ENCODE measurements around the gene ZNF91. TPM values are rescaled to one million over a fixed set of nuclear protein-coding genes. Genes with fewer than 3 reads are reported as not detected.
"Not testable (repeated sequence)": the region's sequence is repeated elsewhere in the genome, so short reads cannot be mapped to it uniquely, and the experiment has no call there.

ZNF91 gene
- total RNA-seq: 43.9 TPM

DNA sequence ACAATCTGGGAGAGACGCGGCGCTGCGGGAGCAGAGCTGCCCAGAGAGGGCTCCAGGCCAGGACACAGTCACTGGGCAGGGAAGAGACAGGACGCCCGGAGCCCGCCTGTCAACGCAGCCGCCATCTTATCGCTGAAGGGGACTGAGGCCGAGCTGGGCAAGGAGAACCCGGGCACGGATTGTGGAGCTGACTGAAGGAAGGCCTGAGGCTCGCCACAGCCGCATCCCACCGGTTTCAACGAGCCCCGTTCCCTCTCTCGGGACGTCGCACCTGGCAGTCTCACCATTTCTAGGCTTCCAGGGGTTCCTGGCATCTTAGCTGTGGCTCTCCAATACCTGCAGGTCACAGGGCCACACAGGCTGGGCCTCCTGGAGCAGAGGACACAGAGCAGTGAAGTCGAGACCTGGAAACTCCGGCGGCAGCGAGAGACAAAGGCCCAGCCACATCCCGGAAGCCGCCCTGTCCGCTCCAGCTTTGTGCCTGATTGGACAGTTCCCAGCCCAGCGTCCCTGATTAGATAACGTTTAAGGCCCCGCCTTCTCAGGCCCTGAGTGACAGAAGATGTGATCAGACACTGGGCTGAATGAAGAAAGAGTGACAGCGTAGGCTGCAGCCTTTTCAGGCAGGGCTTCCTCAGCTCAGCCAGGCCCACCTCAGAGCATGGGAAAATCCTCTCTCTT is at the start of gene ZNF91:
ZNF91 (minus strand) TSS at position 431 of the 681 bp plus-strand sequence; CDS start at position 314, 117 bp downstream.
- DNase-seq (ENCODE audit: low spot score): peak; percentile 97

DNA sequence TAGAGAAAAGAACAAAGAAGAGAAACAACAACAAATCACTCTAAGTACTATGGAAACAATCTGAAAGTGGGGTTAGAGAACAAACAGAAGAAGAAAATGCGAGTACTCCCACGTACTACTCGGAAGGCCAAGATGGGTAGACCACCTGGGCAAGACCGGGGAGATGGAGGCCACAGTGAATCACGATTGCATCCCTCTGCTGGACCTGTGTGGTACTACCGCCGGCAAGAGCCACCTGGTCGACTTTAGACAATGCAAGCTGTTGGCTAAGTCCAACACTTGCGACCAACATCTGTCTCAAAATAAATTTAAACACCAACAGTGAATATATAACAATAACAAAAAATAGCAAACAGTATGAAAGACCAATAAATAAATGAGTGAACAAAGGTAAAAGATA is 45.5 kb upstream of the ZNF91 start:
- DNase-seq (ENCODE audit: low spot score): no peak

DNA sequence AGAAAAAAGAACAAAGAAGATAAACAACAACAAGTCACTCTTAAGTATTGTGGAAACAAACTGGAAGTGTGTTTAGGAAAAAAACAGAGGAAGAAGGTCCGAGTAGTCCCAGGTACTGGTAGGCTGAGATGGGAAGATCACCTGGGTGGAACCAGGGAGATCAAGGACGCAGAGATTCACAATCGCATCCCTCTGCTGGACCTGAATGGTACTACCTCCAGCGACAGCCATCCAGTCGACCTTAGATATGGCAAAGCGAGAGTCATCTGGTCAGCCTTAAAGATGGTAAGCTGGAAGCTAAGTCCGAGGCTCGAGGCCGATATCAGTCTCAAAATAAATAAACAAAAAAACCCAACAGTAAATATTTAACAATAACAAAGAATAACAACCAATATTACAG is 44.9 kb upstream of the ZNF91 start:
- DNase-seq (ENCODE audit: low spot score): no peak

DNA sequence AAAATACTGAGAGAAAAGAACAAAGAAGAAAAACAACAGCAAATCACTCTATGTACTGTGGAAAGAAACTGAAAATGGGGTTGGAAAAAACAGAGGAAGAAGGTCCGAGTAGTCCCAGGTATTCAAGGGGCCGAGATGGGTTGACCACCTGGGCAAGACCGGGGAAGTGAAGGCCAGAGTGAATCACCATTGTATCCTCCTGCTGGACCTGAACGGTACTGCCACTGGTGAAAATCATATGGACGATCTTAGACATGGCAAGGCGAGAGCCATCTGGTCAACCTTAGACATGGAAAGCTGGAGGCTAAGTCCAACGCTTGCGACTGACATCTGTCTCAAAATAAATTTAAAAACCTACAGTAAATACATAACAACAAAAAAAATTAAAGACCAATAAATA is 44.4 kb upstream of the ZNF91 start:
- no peak for DNase-seq (ENCODE audit: low spot score)

DNA sequence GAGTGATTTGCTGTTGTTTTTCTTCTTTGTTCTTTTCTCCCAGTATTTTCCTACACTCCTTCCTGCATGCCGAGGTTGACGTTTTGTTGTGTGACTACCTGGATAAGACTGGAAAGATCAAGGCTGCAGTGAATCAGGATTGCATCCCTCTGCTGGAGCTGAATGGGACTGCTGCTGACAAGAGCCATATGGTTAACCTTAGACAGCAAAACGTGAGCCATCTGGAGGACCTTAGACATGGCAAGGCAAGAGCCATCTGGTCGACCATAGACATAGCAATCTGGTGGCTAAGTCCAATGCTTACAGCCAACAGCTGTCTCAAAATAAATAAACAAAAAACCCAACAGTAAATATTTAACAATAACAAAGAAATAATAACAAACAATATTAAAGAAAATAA is 42.6 kb upstream of the ZNF91 start:
- no peak for DNase-seq (ENCODE audit: low spot score)

DNA sequence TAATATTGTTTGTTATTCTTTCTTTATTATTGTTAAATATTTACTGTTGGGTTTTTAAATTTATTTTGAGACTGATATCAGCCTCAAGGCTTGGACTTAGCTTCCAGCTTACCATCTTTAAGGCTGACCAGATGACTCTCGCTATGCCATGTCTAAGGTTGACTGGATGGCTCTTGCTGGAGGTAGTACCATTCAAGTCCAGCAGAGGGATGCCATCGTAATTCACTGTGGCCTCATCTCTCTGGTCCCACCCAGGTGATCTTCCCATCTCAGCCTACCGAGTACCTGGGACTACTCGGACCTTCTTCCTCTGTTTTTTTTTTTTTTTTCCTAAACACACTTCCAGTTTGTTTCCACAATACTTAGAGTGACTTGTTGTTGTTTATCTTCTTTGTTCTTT is 41.7 kb upstream of the ZNF91 start:
- no peak for DNase-seq (ENCODE audit: low spot score)

DNA sequence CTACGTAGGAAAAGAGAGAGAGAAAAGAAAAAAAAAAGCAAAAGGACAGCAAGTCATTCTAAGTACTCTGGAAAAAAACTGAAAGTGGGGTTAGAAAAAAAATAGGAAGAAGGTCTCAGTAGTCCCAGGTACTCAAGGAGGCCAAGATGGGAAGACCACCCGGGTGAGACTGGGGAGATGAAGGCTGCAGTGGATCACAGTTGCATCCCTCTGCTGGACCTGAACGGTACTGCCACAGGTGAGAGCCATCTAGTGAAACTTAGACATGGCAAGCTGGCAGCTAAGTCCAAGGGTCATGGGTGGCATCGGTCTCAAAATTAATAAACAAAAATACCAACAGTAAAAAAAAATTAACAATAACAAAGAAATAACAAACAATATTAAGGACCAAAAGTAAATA is 41.0 kb upstream of the ZNF91 start:
- no peak for DNase-seq (ENCODE audit: low spot score)

DNA sequence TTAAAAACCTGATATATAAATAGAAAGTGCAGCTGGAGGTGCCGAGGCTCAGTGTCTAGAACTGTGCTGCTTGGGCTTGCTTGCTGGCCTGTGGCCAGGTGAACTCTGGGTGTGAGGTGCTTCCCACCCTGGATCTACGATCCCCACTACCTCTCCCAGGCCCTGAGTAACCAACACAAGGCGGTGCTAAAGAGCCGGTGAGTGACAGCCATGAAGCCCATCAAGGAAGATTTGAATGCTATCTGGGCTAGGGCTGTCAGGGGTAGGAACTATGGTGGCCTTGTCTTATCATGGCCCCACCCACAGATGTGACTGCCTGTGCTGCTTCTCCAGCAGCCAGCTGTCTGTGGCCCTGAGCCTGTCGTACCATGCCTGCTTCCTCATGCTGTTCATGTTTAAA is 25.6 kb upstream of the ZNF91 start:
- no peak for DNase-seq (ENCODE audit: low spot score)

DNA sequence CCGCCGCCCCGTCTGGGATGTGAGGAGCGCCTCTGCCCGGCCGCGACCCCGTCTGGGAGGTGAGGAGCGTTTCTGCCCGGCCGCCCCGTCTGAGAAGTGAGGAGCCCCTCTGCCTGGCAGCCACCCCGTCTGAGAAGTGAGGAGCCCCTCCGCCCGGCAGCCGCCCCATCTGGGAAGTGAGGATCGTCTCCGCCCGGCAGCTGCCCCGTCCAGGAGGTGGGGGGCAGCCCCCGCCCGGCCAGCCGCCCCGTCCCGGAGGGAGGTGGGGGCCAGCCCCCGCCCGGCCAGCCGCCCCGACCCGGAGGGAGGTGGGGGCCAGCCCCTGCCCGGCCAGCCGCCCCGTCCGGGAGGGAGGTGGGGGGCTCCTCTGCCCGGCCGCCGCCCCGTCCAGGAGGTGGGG is 24.0 kb upstream of the ZNF91 start:
- not testable (repeated sequence) for DNase-seq (ENCODE audit: low spot score)

DNA sequence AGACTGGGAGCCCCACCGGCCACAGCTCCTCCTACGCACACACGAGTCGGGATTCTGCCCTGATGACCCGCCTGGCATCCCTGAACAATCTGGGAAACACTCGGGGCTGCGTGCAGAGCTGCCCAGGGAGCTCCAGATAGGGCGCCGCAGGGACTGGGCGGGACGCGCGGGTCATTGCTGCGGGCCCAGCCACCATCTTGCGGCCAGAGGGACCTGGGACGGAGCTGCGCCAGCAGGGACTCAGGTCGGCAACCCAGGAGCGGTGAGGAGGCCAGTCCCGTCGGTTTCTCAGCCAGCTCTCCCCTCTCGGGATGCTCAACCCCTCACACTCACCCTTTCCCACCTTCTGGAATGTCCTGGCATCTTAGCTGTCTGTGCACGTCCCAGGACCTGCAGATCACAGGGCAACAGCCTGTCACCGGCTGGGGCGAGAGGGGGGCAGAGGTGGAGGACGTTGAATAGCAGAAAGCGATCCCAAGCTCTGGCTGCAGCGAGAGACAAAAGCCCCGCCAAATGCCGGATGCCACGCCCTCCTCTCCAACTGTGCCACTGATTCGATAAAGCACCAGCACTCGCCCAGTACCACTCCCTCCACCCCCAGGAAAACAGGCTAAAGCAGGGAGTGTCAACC is 20.4 kb upstream of the ZNF91 start:
- DNase-seq (ENCODE audit: low spot score): peak; percentile 48

DNA sequence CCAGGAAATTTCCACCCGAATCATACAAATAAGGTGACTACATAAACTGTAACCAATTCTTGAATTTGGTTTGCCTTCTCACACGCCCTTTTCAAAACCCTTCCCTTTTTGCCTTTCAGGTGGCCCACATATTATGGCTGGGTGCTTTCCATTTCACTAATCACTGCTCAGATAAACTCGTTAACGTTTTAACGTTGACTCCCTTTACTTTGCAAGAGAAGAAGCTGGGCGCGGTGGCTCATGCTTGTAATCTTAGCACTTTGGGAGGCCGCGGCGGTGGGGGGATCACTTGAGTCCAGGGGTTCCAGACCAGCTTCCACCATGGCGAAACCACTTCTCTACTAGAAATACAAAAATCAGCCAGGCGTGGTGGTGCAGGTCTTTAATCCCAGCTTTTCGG is 19.8 kb upstream of the ZNF91 start:
- DNase-seq (ENCODE audit: low spot score): no peak

DNA sequence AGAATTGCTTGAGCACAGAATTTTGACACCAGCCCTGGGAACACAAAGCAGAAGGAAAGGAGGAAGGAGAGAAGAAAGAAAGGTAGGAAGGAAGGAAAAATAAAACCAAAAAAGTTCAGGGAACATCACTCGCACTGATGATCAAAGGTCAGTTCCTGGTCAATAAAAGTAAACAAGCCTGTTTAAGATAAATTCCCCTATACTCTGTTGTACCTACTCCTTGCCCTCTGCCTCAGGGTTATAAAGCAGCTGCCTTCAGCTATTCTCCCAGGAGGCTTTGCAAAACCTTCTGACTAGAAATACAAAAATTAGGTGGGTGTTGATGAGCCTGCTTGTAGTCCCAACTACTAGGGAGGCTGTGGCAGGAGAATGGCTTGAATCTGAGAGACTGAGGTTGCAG is 14.9 kb upstream of the ZNF91 start:
- no peak for DNase-seq (ENCODE audit: low spot score)

DNA sequence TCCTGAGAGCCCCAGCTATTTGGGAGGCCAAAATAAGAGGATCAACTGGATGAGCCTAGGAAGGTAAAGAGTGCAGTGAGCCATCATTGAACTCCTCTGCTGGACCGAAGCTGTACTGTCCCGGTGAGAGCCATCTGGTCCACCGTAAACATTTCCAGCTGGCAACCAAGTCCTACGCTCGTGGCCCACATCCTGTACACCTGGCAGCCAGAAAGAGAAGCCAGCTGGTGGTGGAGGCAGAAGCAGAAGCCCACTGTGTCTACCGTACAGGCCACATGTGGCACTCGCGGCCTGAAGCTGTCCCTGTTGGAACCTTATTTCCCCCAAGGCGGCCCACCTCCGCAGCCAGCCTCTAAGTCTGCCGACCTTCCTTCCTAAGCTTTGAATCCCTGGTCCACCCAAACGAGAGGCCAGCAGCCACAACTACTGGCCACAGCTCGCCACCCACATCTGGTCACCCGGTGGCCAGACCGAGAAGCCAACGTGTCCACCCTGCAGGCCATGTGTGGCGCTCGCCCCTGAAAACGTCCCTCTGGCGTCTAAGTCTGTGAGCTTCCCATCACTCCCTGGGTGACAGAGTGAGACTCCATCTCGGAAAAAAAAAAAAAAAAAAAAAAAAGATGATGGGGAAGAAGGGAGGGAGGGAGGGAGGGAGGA is 14.2 kb upstream of the ZNF91 start:
- DNase-seq (ENCODE audit: low spot score): no peak

DNA sequence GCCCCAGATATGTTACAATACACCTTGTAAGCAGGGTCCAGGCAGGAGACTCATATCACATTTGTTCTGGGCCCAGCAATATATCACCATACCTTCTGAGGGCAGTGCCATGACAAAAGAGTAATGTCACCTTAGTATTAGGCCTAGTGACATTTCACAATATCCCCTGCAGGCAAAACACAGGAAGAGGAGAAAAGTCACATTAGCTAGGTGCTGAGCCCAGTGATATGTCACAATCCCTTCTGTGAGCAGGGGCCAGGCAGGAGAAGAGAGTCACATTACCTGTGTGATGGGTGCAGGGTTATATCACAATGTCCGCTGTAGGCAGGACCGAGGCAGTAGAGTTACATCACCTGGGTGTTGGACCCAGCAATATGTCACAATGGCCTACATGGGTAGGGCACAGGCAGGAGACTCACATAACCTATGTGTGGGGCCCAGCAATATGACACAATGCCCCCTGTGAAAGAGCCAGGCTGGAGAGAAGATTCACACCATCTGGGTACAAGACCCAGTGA is 12.4 kb upstream of the ZNF91 start:
- no peak for DNase-seq (ENCODE audit: low spot score)

DNA sequence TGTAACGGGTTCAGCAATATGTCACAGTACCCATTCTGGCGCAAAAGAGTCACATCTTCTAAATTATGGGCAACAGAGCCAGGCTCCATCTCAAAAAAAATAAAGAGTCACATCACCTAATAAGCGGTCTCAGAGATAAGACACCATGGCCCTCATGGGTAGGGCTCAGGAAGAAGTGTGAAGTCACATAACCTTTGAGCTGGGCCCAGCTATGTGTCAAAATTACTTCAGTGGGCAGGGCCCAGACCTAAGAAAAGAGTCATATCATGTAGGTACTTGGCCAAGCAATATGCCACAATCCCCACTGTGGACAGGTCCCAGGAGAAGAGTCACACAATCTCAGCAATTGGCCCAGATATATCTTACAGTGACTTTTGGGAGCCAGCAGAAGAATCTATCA is 11.4 kb upstream of the ZNF91 start:
- no peak for DNase-seq (ENCODE audit: low spot score)

DNA sequence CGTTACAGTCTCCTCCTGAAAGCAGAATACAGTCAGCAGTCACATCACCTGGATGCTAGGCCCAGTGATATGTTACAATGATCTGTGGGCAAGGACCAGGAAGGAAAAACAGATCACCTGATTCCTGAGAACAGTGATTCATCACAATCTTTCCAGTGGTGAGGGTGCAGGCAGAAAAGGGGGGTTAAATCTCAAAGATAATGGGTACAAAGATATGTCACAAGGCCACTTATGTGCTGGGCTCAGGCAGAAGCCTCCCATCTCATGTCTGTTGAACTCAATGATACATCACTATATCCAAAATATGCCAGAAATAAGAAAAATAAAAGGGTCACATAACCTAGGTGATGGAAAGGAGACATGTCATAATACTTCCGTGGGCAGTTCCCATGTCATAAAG is 10.8 kb upstream of the ZNF91 start:
- no peak for DNase-seq (ENCODE audit: low spot score)

DNA sequence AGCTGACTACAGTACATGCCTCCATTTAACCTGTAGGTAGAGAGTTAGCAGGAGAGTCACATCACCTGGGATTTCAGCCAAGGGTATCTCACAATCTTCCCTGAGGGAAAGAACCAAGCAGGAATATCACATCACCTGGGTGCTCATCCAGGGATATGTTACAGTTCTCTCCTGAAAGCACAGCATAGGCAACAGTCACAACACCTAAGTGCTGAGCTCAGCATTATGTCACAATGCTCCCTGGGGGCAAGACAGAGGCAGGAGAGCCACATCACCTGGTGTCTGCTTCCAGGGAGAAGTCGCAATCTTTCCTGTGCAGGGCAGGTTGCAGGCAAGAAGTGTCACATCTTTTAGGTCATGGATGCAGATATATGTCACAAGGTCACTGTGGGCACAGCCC is 9.4 kb upstream of the ZNF91 start:
- DNase-seq (ENCODE audit: low spot score): no peak

DNA sequence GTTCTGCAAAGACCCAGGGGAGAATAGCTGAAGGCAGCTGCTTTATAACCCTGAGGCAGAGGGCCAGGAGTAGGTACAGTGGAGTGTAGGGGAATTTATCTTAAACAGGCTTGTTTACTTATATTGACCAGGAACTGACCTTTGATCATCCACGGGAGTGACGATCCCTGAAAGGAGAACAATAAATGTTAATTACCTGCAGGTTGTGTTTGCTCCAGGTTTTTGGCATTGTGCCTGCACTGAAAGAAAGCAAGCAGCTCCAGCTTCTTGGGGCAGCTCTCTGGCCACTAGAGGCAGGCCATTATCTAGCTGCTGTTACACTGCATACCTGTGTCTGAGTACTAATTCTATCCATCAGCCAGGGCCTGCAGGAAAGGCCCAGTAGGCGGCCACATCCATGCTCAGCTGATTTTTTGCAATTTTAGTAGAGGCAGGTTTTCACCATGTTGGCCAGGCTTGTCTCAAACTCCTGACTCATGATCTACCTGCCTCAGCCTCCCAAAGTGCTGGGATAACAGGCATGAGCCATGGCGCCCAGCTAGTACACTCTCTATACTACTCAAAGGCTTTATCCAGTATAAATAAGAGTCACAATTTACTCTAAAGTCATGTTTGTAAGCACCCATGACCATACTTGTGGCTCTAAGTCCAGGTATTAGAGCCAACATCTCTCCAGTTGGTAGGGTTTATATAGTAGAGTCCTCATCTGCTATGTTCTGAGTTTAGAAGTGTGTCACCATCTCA is 8.5 kb upstream of the ZNF91 start:
- DNase-seq (ENCODE audit: low spot score): peak; percentile 89

DNA sequence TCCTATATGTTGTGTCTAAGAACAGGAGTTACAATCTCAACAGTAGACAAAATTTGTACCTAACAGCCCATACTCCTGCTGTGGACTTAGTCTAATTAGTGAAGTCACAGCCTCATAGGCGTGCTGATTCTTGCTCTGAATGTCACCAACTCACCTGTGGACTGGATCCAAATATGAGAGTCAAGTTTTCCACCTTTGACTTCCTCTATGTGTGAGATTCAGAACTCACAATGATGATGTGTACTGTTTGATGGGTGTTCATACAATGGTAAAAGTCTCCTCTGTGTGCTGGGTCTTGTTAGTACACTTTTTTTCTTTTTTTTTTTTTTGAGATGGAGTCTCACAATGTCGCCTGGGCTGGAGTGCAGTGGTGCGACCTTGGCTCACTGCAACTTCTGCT is 7.8 kb upstream of the ZNF91 start:
- DNase-seq (ENCODE audit: low spot score): no peak

DNA sequence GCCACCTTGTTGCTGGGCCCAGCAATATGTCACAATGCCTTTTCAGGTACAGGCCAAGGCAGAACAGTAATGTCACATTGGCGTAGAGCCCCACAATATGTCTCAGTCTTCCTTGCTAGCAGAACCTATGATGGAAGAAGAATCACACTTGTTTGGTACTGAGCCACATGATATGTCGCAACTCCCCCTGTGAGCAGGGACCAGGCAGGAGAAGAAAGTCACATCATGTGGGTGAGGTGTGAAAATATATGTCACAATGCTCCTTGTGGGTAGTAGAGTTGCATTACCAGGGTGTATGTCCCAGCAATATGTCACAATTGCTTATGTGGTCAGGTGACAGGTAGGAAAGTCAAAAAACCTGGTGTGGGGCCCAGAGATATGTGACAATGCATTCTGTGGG is 7.1 kb upstream of the ZNF91 start:
- DNase-seq (ENCODE audit: low spot score): no peak

DNA sequence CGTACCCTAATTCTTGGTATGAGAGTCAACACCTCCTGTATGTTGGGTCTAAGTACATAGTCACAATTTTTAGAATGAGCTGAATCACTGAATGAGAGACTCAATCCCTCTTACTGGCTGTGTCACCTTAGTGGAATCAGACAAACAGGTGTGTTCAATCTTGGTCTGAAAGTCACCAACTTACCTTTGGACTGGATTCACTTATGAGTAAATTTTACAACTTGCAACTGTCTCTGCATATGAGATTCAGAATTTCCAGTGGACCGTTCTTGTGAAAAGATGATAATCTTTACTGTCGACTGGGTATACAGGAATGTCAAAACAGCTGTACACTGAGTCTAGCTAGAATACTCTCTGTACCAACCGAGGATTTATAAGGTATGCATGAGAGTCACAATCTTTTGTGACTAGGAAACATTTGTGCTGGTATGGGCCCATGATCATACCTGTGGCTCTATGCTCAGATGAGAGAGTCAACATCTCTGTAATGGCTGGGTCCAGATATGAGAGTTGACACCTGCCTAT is 5.9 kb upstream of the ZNF91 start:
- no peak for DNase-seq (ENCODE audit: low spot score)

DNA sequence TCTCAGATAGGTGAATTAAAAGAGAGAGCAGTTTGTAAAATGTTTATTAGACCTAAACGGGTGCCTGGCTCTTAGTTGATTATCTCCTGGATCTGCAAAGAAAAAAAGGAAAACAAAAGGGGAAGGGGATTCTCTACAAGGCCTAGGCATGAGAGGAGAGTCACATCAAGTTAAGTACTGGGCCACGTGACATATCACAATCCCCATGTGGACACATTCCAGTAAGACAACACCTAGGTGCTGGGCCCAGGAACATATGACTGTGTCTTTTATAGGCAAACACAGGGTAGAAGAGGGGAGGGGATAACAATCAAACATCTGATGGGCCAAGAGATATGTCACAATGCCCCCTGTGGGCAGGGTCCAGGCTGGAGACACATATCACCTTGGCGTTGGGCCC is 4.2 kb upstream of the ZNF91 start:
- DNase-seq (ENCODE audit: low spot score): no peak

All from mucosa of gallbladder (tissue), 1 donor.